ENCODE measurements around the gene POMGNT2. TPM values are rescaled to one million over a fixed set of nuclear protein-coding genes. Genes with fewer than 3 reads are reported as not detected.

POMGNT2 gene
- total RNA-seq, 1 experiment from 2014 or later = 45.7 TPM

- DNase-seq (no peak), ATAC-seq (no peak)
- no TSS peak for BruUV-seq (replicated peaks)
- Histone ChIP-seq H3K79me2 (ENCODE audit: low read length) (no peaks in the 10 kb centered on the region), H3K9me2 (replicated peaks; ENCODE audit: low read length) (no peaks in the 10 kb centered on the region), H2AFZ (ENCODE audit: low read length) (no peak overlapping the region), H3K36me3 (ENCODE audit: low read depth, low read length) (no peaks in the 10 kb centered on the region), H4K20me1 (ENCODE audit: low read length) (no peaks in the 10 kb centered on the region), H3K27me3 (ENCODE audit: low read length) (no peaks in the 10 kb centered on the region), H3K9me3 (ENCODE audit: low read length) (no peaks in the 10 kb centered on the region), H3K4me3 (ENCODE audit: low read length) (no peak overlapping the region), H3K4me2 (ENCODE audit: low read length) (no peak overlapping the region), H3K4me1 (ENCODE audit: insufficient read depth, low read length) (no peaks in the 10 kb centered on the region), H3K9ac (ENCODE audit: low read length) (no peak overlapping the region), H3K27ac (ENCODE audit: low read length) (no peak overlapping the region), H3F3A (ENCODE audit: low read length, unreplicated experiment) (no peaks in the 10 kb centered on the region)
- POLR2A ChIA-PET (ENCODE audit: unreplicated experiment) = interaction anchor here (0.6 kb wide), 1 partner anchor 10 kb away, joined by 5 read pairs; no protein-coding TSS in a partner anchor
- TF ChIP-seq EZH2phosphoT487 (IDR thresholded peaks at IDR 0.05; ENCODE audit: borderline replicate concordance, low read length) (no peak), EZH2 (IDR thresholded peaks at IDR 0.05; ENCODE audit: low read length, unreplicated experiment) (no peak), CTCF (conservative IDR thresholded peaks at IDR 0.05; ENCODE audit: low read depth, low read length) (no peak)
- intact Hi-C loops (cut with micrococcal nuclease) = no loop called here
- CTCF ChIA-PET = no interaction called here
Measured at GRCh38 chr3:43089081-43089480, 16.8 kb downstream of the POMGNT2 start.

- intact Hi-C loops (cut with micrococcal nuclease) = no loop called here
- BruUV-seq (replicated peaks) = no TSS peak
Measured at GRCh38 chr3:43087249-43087776, 18.6 kb downstream of the POMGNT2 start.

More at GRCh38 chr3:43087249-43087776, 18.6 kb downstream of the POMGNT2 start:
- Histone ChIP-seq H3K4me2 (ENCODE audit: low read length) (no peak overlapping the region), H2AFZ (ENCODE audit: low read length) (no peak overlapping the region), H3K27ac (ENCODE audit: low read length) (no peak overlapping the region), H3F3A (ENCODE audit: low read length, unreplicated experiment) (no peaks in the 10 kb centered on the region), H3K27me3 (ENCODE audit: low read length) (no peaks in the 10 kb centered on the region), H4K20me1 (ENCODE audit: low read length) (no peaks in the 10 kb centered on the region), H3K9me2 (replicated peaks; ENCODE audit: low read length) (no peaks in the 10 kb centered on the region), H3K4me1 (ENCODE audit: insufficient read depth, low read length) (no peaks in the 10 kb centered on the region), H3K4me3 (ENCODE audit: low read length) (no peak overlapping the region), H3K9me3 (ENCODE audit: low read length) (no peaks in the 10 kb centered on the region), H3K9ac (ENCODE audit: low read length) (no peak overlapping the region), H3K36me3 (ENCODE audit: low read depth, low read length) (no peaks in the 10 kb centered on the region), H3K79me2 (ENCODE audit: low read length) (no peaks in the 10 kb centered on the region)
- CTCF ChIA-PET = interaction anchor here (0.6 to 0.9 kb wide), 2 partner anchors 126 to 714 kb away, joined by 3 read pairs; no protein-coding TSS in a partner anchor
- peak; percentile 45 for TF ChIP-seq CTCF (conservative IDR thresholded peaks at IDR 0.05; ENCODE audit: low read depth, low read length)
- TF ChIP-seq EZH2 (IDR thresholded peaks at IDR 0.05; ENCODE audit: low read length, unreplicated experiment) = no peak
- ATAC-seq (no peak; the same call in 1 of the 2 replicates), DNase-seq (peak; percentile 13)
- POLR2A ChIA-PET (ENCODE audit: unreplicated experiment) = no interaction called here

Measured in PC-3 (cell line).